HG03064 (cell line): ENCODE measurements around the gene CDKAL1.

Experiments used
- ATAC-seq: cut with Tn5 transposase; IDR thresholded peaks from one replicate; pipeline ENCODE4 v1.9.1; 2021; ENCODE audit warnings: low read depth; ENCODE audit not compliant: unreplicated experiment

CDKAL1 gene

GRCh38 chr6:20996099-20996498 is 461.8 kb downstream of the CDKAL1 start:
- ATAC-seq = no peak

- ATAC-seq = no peak
These were observed 463.0 kb downstream of the CDKAL1 start for GRCh38 chr6:20997143-20997769.

GRCh38 chr6:20997770-20998147 is 463.5 kb downstream of the CDKAL1 start:
- no peak for ATAC-seq

- ATAC-seq = no peak
These were observed 464.6 kb downstream of the CDKAL1 start for GRCh38 chr6:20998748-20999448.

- ATAC-seq = no peak
These were observed 466.1 kb downstream of the CDKAL1 start for GRCh38 chr6:21000331-21000801.

- no peak for ATAC-seq
These were observed 467.5 kb downstream of the CDKAL1 start for GRCh38 chr6:21001736-21002135.

- peak; percentile 70 for ATAC-seq
These were observed 469.7 kb downstream of the CDKAL1 start for GRCh38 chr6:21003780-21004541.

- no peak for ATAC-seq
These were observed 471.7 kb downstream of the CDKAL1 start for GRCh38 chr6:21005816-21006570.

- no peak for ATAC-seq
These were observed 485.4 kb downstream of the CDKAL1 start for GRCh38 chr6:21019614-21020013.

- peak; percentile 93 for ATAC-seq
These were observed 488.3 kb downstream of the CDKAL1 start for GRCh38 chr6:21022343-21023107.

GRCh38 chr6:21023210-21023609 is 489.0 kb downstream of the CDKAL1 start:
- no peak for ATAC-seq

GRCh38 chr6:21024616-21025015 is 490.4 kb downstream of the CDKAL1 start:
- ATAC-seq = no peak

- ATAC-seq = no peak
These were observed 492.5 kb downstream of the CDKAL1 start for GRCh38 chr6:21026576-21027273.

GRCh38 chr6:21027507-21027906 is 493.2 kb downstream of the CDKAL1 start:
- no peak for ATAC-seq

- no peak for ATAC-seq
These were observed 496.9 kb downstream of the CDKAL1 start for GRCh38 chr6:21031182-21031581.

- ATAC-seq = no peak
These were observed 498.8 kb downstream of the CDKAL1 start for GRCh38 chr6:21033084-21033483.

- ATAC-seq = no peak
These were observed 499.3 kb downstream of the CDKAL1 start for GRCh38 chr6:21033575-21034026.

GRCh38 chr6:21034345-21034744 is 500.1 kb downstream of the CDKAL1 start:
- ATAC-seq = no peak

GRCh38 chr6:21037453-21037852 is 503.2 kb downstream of the CDKAL1 start:
- no peak for ATAC-seq
